ENCODE data around the gene ARMC5.
"Not testable (repeated sequence)": the region's sequence is repeated elsewhere in the genome, so short reads cannot be mapped to it uniquely, and the experiment has no call there.

ARMC5 gene

DNA sequence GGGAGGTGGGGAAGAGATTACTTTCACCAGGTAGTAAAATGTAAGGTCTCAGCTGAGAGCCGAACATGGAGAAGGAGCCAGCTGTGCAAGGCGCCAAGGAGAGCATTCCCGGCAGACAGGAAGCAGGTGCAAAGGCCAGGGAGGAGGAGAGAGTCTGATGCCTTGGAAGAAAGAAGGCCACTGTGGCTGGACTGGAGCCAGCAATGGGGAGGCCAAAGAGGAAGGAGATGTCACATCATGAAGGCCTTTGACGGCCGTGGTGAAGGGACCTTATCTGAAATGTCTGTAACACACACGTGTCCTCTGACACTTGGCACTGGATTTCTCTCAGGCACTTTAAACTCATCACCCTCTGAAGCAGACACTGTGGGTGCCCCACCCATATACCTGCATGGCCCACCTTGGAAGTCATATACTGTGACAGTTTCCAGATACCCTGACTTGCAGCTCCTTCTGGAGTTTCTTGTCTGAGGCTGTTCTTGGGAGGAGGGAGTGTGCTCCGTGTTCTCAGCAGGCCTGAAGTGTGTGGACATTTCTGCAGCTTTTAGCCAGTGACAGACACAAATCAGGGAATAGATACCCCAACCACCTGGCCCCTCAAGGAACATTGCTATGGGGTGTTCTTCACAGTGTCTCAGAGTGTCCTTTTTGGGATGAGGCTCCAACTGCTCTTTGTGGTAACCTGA, 21.7 kb downstream of the ARMC5 start:
- DNase-seq = no peak

DNA sequence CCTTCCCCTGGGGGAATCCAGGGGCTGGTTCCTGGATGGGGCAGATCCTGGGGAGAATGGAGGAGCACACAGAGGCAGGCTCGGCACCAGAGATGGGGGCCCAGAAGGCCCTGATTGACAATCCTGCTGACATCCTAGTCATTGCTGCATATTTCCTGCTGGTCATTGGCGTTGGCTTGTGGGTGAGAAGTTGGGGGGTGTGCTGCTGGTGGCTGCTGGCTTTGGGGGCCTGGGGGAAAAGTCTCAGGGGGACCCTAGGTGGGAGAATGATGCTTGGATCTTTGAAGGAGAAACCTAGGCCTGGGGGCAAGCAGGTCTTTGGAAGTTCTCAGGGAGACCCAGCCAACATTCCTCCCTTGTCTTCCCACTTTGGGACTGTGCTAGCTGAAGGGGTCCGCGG, 23.8 kb downstream of the ARMC5 start, which contains the start of gene SLC5A2:
Gene SLC5A2, plus strand, starts transcription at position 43 of the 400 bp plus-strand sequence. Its CDS starts 14 bp downstream, at position 57.
- no peak for DNase-seq

DNA sequence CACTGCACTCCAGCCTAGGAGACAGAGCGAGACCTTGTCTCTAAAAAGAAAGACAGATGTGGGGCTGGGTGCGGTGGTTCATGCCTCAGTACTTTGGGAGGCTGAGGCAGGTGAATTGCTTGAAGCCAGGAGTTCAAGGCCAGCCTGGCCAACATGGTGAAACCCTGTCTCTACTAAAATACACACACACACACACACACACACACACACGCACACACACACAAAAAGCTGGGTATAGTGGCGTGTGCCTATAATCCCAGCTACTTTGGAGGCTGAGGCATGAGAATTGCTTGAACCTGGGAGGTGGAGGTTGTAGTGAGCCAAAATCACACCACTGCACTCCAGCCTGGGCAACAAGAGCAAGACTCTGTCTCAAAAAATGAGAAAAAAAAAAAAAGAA, 24.7 kb downstream of the ARMC5 start:
- not testable (repeated sequence) for DNase-seq

DNA sequence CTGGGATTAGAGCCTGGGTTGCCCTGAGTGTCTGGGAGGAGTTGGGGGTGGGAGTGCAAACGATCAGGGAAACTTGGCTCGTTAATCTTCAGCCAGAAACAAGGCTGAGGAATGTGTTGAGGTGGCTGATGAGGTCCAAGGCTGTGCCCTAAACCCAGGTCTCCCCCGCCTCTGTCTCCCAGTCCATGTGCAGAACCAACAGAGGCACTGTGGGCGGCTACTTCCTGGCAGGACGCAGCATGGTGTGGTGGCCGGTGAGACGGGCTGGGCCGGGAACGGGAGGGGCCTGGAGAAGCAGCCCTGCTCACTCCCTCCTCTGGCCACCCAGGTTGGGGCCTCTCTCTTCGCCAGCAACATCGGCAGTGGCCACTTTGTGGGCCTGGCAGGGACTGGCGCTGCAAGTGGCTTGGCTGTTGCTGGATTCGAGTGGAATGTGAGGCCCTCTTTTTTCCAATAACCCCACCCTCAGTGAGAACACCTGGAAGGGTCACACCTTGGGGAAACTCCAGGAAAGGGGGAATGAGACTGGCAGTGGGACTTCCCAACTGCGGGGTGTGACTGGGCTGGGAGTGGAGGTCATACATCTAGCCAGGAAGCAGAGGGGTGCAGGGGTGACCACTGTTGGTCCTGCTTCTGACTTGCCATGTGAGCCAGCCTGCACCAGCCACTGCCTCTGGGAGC, 25.3 kb downstream of the ARMC5 start:
- DNase-seq = no peak

DNA sequence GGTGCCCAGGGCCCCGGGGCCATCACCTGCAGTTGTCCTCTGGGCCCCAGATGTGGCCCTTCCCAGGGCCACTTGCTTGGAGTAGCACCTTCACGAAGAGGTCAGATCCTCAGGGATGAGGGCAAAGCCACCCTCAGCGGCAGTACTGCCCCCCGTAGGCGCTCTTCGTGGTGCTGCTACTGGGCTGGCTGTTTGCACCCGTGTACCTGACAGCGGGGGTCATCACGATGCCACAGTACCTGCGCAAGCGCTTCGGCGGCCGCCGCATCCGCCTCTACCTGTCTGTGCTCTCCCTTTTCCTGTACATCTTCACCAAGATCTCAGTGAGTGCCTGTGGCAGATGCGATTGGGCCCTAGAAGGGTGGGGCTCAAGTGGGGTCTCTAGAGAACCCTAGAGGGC, 26.3 kb downstream of the ARMC5 start:
- no peak for DNase-seq

DNA sequence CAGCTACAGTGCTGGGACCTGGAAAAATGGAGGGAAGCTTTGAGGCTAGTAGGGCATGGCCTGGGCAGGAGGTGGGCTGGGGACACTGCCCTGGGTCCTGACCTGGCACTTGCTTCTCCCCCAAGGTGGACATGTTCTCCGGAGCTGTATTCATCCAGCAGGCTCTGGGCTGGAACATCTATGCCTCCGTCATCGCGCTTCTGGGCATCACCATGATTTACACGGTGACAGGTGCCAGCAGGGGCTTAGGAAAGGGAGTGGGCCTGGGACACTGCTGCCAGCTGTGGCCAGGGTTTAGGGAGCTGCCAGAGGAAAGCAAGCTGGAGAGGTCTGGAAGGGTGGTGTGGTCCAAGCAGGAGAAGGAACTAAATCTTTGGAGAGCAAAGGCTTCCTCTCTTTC, 26.7 kb downstream of the ARMC5 start:
- no peak for DNase-seq

DNA sequence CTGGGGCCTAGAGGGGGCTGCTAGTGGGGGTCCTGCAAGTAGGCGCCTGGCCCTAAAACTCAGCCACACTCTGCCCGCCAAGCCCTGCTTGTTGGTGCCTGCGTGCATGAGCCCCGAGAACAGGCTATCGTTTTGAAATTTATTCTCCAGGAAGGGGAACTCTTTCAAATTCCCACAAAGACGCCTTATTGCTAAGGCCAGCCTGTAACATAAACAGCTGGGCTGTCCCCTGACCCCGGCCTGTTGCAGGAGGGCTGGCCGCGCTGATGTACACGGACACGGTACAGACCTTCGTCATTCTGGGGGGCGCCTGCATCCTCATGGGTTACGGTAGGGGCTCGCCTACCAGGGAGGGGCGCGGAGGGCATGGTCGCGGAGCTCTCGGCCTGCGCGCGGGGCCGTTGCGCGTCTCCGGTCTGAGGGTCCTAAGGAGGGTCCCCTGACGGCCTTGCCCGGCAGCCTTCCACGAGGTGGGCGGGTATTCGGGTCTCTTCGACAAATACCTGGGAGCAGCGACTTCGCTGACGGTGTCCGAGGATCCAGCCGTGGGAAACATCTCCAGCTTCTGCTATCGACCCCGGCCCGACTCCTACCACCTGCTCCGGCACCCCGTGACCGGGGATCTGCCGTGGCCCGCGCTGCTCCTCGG, 27.9 kb downstream of the ARMC5 start:
- no peak for DNase-seq

DNA sequence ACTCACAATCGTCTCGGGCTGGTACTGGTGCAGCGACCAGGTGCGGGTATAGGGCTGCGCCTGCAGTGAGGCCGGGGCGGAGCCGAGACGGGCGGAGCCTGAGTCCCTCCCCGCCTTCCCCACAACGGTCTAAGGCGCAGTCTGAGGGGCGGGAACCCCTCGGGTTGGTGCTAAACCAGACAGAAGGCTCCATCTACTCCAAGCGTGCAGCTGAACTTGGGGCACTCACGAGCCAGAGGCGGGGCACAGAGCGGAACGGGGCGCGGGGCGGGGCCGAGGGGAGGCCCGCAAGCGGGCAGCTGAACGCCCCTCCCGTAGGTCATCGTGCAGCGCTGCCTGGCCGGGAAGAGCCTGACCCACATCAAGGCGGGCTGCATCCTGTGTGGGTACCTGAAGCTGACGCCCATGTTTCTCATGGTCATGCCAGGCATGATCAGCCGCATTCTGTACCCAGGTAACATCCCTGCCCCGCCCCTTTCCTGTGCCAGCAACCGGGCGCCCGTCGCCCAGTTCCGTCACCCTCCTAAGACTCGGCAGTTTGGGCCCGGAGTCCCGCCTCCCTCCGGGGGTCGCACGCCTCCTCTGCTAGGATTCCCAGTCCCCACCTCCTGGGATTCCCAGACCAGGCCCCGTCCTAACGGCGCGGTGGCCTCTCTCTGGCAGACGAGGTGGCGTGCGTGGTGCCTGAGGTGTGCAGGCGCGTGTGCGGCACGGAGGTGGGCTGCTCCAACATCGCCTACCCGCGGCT, 28.6 kb downstream of the ARMC5 start:
- DNase-seq = no peak

DNA sequence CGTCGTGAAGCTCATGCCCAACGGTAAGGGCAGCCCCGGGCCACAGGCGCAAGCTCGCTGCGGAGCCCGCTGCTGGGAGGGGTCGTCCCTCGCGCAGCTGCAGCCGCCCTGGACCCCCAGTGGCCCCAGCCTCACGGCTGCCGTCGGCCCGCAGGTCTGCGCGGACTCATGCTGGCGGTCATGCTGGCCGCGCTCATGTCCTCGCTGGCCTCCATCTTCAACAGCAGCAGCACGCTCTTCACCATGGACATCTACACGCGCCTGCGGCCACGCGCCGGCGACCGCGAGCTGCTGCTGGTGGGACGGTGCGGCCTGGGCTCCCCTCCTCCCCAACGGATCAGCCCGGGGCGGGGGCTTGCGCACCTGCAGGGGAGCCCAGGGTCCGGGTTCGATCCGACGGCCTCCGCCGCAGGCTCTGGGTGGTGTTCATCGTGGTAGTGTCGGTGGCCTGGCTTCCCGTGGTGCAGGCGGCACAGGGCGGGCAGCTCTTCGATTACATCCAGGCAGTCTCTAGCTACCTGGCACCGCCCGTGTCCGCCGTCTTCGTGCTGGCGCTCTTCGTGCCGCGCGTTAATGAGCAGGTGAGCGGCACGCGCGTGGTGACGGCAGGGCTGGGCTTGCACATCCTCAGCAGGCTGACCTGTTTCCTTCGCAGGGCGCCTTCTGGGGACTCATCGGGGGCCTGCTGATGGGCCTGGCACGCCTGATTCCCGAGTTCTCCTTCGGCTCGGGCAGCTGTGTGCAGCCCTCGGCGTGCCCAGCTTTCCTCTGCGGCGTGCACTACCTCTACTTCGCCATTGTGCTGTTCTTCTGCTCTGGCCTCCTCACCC, 29.4 kb downstream of the ARMC5 start:
- no peak for DNase-seq

DNA sequence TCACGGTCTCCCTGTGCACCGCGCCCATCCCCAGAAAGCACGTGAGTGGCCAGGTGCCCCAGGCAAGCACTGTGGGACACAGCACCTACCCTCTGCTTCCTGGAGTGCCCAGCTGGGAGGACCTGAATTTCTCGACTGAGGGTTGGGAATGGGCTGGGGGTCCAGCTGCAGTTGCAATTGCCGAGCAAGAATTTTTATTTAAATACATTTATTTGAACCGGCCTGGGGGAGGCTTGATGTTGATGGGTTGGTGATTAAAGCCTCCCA, 29.9 kb downstream of the ARMC5 start:
- DNase-seq = no peak

DNA sequence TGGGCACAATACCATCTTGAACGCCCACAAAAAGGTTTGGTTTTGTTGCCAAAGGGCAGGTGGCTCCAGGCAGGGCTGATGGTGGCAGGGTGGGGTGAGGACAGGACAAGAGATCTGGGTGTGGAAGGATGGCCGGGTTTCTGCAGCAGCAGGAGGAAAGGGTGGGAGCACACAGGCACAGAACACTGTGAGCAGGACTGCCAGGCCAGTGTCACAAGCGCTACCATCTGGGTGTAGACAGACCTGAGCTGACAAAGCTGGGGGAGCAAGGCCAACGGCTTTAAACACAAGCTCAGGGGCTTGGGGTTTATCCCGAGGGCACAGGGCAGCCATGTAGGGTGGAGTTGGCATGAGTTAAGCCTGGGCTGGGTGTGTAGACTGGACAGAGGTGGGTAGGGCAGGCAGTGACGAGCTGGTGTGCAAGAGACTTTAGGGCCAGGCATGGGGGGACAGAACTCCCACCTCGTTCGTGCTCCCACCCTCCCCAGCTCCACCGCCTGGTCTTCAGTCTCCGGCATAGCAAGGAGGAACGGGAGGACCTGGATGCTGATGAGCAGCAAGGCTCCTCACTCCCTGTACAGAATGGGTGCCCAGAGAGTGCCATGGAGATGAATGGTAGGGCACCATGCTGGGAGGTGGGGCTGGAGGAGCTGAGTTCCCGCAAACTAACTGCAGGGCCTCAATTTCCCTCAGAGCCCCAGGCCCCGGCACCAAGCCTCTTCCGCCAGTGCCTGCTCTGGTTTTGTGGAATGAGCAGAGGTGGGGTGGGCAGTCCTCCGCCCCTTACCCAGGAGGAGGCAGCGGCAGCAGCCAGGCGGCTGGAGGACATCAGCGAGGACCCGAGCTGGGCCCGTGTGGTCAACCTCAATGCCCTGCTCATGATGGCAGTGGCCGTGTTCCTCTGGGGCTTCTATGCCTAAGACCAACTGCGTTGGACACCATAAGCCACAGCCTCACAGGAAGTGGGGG, 30.6 kb downstream of the ARMC5 start:
- no peak for DNase-seq

DNA sequence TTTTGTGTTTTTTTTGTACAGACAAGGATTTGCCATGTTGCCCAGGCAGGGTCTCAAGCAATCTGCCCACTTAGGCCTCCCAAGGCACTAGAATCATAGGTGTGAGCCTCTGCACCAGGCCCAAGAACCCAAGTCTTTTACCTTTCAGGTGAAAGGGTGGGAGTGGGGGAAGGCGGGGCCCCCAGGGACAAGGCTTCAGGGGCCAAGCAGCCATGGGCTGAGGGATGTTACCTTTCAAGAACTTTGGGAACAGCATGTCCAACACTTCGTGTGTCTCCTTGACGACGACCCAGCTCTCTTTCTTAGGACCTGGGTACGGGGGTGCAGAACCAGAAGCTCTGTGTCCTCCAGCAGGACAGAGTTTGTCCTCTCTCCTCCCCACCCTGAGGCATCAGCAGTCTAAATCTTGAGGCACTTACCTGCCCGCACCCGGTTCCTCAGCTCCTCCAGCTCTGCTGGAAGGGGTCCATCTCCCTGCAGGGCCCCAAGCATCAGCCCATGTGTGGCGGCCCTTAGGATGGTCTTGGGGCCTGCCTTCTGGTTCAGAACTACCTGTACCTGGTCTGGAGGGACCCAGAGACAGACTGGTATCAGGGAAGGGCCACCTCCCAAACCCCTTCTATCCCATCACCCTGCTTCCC, 32.6 kb downstream of the ARMC5 start:
- no peak for DNase-seq

DNA sequence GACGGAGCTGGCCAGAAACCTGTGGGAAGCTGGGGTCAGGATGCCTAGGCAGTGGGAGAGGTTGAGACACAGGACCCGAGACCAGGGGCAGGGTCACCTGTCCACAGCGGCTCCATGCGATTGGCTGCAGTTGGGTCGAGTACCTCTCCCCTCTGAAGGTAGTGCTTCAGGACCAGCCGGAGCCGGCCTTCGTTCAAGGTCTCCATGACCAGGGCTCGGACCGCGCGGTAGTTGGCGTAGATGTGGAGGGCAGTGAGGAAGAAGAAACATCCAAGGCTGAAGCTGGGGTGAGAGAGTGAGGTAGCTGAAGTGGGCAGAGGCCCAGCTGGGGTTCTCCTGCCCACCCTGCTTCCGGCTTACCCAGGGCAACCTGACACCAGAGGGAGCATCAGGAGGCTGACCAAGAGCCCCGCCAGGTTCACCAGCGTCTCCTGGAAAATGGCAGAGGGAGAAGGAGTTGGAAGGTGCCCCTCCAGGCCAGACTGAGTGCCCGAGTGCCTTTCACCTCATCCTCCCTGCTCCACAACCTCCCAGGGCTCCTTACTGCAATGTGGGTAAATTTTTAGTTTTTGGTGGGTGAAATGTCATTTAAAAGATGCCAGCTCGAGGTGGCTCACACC, 34.3 kb downstream of the ARMC5 start:
- no peak for DNase-seq

DNA sequence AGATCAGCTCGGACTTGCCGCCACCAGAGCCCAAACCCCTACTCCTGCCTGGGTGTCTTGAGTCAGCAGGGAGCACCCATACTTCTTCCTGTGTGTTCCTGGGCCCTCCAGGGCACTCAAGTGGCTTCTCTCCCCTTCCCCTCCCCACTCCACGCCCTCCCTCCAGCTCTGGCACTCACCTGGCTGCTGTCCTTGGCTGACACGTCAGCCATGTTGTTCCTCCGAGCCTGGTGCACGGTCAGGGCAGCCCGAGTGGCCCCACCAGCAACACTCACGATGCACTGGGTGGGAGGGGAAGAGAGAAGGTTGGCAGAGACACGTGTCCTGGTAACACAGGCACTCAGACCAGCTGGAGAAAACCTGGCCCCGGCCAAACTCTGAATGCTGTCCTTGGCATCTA, 37.4 kb downstream of the ARMC5 start:
- DNase-seq = no peak

DNA sequence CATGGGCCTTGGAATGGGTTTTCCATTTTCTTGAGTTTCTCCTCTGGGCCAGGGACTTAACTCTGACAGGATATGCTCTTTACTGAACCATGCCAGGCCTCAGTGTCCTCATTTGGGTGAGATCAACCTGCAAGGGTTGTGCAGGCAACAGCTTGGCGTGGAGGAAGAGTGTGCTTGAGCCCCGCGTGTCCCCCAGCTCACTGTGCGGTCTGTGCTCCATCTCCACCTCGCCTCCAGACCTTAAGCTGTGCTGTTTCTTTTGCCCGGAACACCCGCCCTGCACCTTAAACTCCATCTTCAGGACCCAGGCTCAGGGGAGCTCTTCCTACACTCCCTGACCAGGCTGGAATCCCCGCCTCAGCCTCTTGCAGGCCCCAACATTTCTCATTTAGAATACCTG, 39.2 kb downstream of the ARMC5 start:
- no peak for DNase-seq

DNA sequence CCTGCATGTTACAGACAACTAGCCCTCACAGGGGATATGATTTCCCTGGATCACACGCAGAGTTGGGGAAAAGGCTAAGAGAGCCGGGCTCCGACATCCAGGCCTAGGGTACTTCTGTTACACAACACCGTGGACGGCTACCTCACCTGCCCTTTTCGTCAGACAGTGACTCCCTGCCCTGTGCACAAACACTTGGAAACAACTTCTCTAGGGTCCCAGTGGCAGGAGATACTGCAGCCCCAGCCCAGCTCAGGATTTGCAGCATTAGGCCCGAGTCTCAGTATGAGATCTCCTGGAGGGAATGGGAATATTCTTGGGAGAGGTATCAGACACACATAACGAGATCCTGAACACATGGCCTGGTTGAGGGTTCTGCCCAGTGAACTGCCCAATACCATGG, 40.6 kb downstream of the ARMC5 start:
- DNase-seq = no peak

DNA sequence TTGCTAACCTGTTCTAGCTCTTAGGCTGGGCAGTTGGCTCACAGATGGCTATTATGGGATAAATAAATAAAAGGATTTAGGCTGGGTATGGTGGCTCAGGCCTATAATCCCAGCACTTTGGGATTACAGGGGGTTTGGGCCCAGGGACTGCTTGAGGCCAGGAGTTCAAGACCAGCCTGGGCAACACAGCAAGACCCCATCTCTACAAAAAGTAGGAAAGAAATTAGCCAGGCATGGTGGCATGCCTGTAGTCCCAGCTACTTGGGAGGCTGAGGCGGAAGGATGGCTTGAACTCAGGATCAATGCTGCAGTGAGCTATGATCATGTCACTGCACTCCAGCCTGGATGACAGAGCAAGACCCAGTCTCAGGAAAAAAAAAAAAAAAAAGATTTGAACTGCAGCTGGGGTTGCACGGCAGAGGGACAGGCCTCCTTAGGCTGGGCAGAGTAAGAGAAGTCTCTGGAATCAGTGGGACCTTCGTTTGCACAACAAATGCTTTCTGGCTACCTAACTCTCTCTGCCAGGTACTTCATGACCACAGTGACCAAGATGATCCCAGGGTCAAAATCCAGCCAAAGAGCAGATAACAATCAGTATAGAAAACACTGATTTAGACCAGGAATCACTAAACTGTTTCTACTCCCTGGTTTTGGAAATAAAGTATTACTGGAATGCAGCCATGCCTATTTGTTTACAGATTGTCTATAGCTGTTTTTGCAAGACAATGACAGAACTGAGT, 42.1 kb downstream of the ARMC5 start:
- DNase-seq = no peak

DNA sequence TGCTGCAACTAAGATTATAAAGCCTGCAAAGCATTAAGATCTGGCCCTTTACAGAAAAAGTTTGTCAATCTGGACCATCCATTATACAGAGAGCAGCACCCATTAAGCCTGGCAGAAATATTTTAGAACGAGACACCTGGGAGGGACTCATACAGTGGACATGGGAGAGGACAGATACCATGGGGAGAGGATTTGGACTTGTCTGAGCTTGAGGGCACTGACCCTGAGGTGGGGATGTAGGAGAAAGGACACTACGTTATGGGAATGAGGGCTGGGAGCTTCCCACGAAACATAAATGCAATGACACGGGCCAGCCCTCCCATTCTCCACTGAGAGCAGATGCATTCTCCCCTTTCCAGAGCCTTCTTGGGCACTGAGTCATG, 42.7 kb downstream of the ARMC5 start:
- no peak for DNase-seq

DNA sequence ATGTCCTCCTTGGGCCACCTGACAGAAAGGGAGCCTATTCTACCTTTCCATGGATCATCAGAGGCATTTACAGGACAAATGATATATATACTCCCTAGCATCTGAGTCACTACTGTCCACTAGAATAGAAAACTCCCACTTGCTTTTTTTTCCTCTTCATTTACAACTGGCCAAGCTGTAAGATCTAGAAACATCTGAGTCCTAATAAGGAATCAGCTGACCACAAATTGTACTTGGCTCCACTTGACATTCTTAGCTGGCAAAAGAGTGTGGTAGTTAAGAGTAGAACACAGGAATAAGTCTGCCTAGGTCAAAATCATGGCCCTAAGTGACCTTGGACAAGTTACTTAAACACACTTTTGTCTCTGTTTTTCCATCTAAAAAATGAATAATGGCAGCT, 43.7 kb downstream of the ARMC5 start:
- no peak for DNase-seq

DNA sequence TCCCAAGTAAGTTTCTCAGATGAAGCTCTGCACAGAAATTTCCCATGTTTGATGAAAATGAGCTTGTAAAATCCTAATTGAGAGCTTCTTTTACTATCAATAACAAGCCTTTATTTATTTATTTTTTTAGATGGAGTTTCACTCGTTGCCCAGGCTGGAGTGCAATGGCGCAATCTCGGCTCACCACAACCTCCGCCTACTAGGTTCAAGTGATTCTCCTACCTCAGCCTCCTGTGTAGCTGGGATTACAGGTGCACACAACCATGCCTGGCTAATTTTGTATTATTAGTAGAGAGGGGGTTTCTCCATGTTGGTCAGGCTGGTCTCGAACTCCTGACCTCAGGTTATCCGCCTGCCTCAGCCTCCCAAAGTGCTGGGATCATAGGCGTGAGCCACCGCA, 44.3 kb downstream of the ARMC5 start:
- not testable (repeated sequence) for DNase-seq
